Hepatocyte (in vitro differentiated cells): Measurements from ENCODE around the gene FIGNL2.

Experiments used
- CTCF ChIP-seq: fragments of 200-600 bp; sonication (generic); IDR thresholded peaks from 2 replicates; pipeline ENCODE4 v1.5.1; 2016; ENCODE audit warnings: antibody characterized with exemption, mild to moderate bottlenecking; ENCODE audit not compliant: poor library complexity
- EZH2 ChIP-seq: fragments of 200-600 bp; sonication (generic); IDR thresholded peaks from 2 replicates; pipeline ENCODE4 v1.6.1; 2016; ENCODE audit warnings: antibody characterized with exemption, mild to moderate bottlenecking, borderline replicate concordance
- EZH2phosphoT487 ChIP-seq: fragments of 200-600 bp; sonication (generic); IDR thresholded peaks from one replicate; pipeline ENCODE4 v1.6.1; 2018; ENCODE audit warnings: antibody characterized with exemption, mild to moderate bottlenecking, low read depth, moderate library complexity; ENCODE audit not compliant: unreplicated experiment, severe bottlenecking

DNA sequence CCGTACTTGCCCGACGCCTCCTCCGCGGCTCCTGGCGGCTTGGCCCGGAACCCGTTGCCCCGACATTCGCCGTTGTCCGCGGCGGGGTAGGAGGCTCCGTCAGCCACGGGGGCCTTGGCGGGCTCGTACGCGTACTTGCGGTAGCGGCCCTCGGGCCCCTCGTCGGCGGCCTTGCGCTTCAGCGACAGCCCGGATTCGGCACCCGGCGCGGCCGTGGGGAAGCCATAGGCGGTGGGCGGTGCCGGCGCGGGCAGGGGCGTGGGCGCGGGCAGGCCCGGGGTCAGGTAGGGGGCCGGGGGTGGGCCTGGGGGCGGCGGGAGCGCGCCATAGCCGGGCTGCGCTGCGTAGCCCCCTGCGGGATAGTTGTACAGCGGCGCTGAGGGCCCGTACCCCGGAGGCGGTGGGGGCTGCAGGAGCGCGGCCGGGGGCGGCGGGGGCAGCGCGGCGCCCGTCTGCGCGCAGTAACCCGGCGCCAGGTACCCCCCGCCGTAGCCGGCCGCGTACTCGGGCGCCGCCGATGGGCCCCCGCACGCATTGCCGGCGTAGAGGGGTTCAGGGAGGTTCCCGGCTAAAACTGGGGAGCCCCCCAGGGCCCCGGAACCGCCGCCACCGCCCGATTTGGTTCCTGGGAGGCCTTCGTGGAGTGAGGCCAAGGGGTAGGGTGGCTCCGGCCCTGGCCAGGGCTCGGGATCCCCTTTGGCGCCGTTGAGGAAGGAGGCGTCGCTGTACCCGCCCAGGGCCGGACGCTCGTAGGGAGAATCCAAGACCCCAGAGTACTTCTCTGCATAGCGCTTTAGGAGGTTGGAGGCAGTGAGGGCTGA, 26.9 kb downstream of the FIGNL2 start:
- no peak for TF ChIP-seq CTCF
- no peak for TF ChIP-seq EZH2
- TF ChIP-seq EZH2phosphoT487, result no peak
